HCT116 (cell line): Measurements from ENCODE around the gene CDH7. TPM values are rescaled to one million over a fixed set of nuclear protein-coding genes. Genes with fewer than 3 reads are reported as not detected.

Experiments
- ATAC-seq: fragments of 200-7000 bp; cut with Tn5 transposase; 2 replicates; pipeline ENCODE4 v1.9.1; 2020; ENCODE audit warnings: mild to moderate bottlenecking, moderate library complexity
- BruUV-seq: library from RNA; stranded (reverse); fragments of 400-500 nt; replicated peaks from 2 replicates; lab custom pipeline; 2021; lab: Mats Ljungman, UMichigan
- CTCF ChIA-PET: fragments of 300-600 bp; sonication (Branson Sonifier 250); formaldehyde crosslinking; loops from one replicate; lab custom pipeline; 2021; ENCODE audit warnings: antibody characterized with exemption; lab: Charles Lee
- POLR2A ChIA-PET: fragments of 300-600, 350-600 bp; sonication (Branson Sonifier 250); formaldehyde crosslinking; loops from one replicate; lab custom pipeline; 2021; ENCODE audit warnings: antibody characterized with exemption; lab: Charles Lee
- RAD21 ChIA-PET, 2 experiments: fragments of 300-600 bp; sonication (Branson Sonifier 250); formaldehyde crosslinking; loops; one replicate each; lab custom pipeline; 2023; ENCODE audit warnings: low total read pairs in 2 of 2; ENCODE audit not compliant: uncharacterized antibody in 2 of 2, unreplicated experiment in 2 of 2, low non-redundant PET in 1 of 2; lab: Charles Lee
- DNase-seq: peaks from one replicate; pipeline ENCODE4 v3.0.0-alpha.2; 2010; ENCODE audit warnings: low read depth, low spot score
- H2AFZ ChIP-seq: fragments of 200-600 bp; shearing (Covaris generic), sonication (generic); 2 replicates; pipeline ENCODE4 v1.6.1; 2017; ENCODE audit warnings: low read depth, mixed run types, mixed read lengths, antibody characterized with exemption, low read length; ENCODE audit not compliant: poor library complexity, severe bottlenecking
- H3K27ac ChIP-seq: 2 replicates; pipeline ENCODE4 v1.5.1; 2012; ENCODE audit warnings: low read depth, low read length
- H3K27me3 ChIP-seq: fragments of 200-600 bp; sonication (generic); 2 replicates; pipeline ENCODE4 v1.6.1; 2016; ENCODE audit warnings: mixed run types, low read length, mixed read lengths; ENCODE audit not compliant: insufficient read depth
- H3K36me3 ChIP-seq, 2 experiments: fragments of 200-500 bp in 1 of 2; fragments of 200-600 bp in 1 of 2; sonication (Bioruptor generic) in 1 of 2; sonication (generic) in 1 of 2; 2 replicates each; pipeline versions ENCODE4 v1.5.1 to v1.6.1; 2014 to 2016; ENCODE audit warnings: low read length in 2 of 2, inconsistent platforms in 1 of 2, mixed read lengths in 1 of 2, mixed run types in 1 of 2; ENCODE audit not compliant: insufficient read depth in 2 of 2, control insufficient read depth in 1 of 2
- H3K4me1 ChIP-seq, 2 experiments: fragments of 200-600 bp in 1 of 2; sonication (generic) in 1 of 2; 2 replicates each; pipeline versions ENCODE4 v1.5.1 to v1.6.1; 2012 to 2017; ENCODE audit warnings: low read length in 2 of 2, inconsistent platforms in 1 of 2, mild to moderate bottlenecking in 1 of 2, mixed read lengths in 1 of 2, mixed run types in 1 of 2, moderate library complexity in 1 of 2; ENCODE audit not compliant: insufficient read depth in 2 of 2, control insufficient read depth in 1 of 2
- H3K4me2 ChIP-seq: fragments of 200-600 bp; sonication (generic); 2 replicates; pipeline ENCODE4 v1.6.1; 2017; ENCODE audit warnings: mixed run types, low read length, mixed read lengths
- H3K4me3 ChIP-seq, 2 experiments: fragments of 200-600 bp in 1 of 2; sonication (generic) in 1 of 2; replicated peaks in 1 of 2; 2 replicates each; pipeline ENCODE4 v1.5.1; 2011 to 2016; ENCODE audit warnings: low read length in 2 of 2, control low read depth in 1 of 2, low read depth in 1 of 2, mild to moderate bottlenecking in 1 of 2, mixed read lengths in 1 of 2, mixed run types in 1 of 2
- H3K79me2 ChIP-seq: fragments of 200-600 bp; sonication (generic); 2 replicates; pipeline ENCODE4 v1.6.1; 2017; ENCODE audit warnings: mild to moderate bottlenecking, mixed run types, low read length, moderate library complexity, mixed read lengths; ENCODE audit not compliant: insufficient read depth
- H3K9ac ChIP-seq: fragments of 200-600 bp; sonication (generic); 2 replicates; pipeline ENCODE4 v1.6.1; 2016; ENCODE audit warnings: low read length, mixed read lengths
- H3K9me2 ChIP-seq: fragments of 200-600 bp; sonication (generic), shearing (Covaris generic); 2 replicates; pipeline ENCODE4 v1.6.1; 2017; ENCODE audit warnings: mixed run types, mild to moderate bottlenecking, moderate library complexity; ENCODE audit not compliant: insufficient read depth
- H3K9me3 ChIP-seq, 2 experiments: fragments of 200-500 bp in 1 of 2; fragments of 200-600 bp in 1 of 2; sonication (Bioruptor generic) in 1 of 2; sonication (generic) in 1 of 2; 2 replicates each; pipeline ENCODE4 v1.6.1; 2014 to 2017; ENCODE audit warnings: low read length in 2 of 2, mixed read lengths in 2 of 2, inconsistent platforms in 1 of 2, low read depth in 1 of 2, mild to moderate bottlenecking in 1 of 2, mixed run types in 1 of 2, moderate library complexity in 1 of 2; ENCODE audit not compliant: control insufficient read depth in 1 of 2, insufficient read depth in 1 of 2
- H4K20me1 ChIP-seq: fragments of 200-600 bp; sonication (generic), shearing (Covaris generic); 2 replicates; pipeline ENCODE4 v1.6.1; 2017; ENCODE audit warnings: mixed run types, mild to moderate bottlenecking, moderate library complexity; ENCODE audit not compliant: insufficient read depth
- CBX3 ChIP-seq: IDR thresholded peaks from 2 replicates; pipeline ENCODE4 v1.6.1; 2012; ENCODE audit warnings: low read depth
- CEBPB ChIP-seq: IDR thresholded peaks from 2 replicates; pipeline ENCODE4 v1.6.1; 2012; ENCODE audit warnings: low read depth
- EGR1 ChIP-seq: IDR thresholded peaks from 2 replicates; pipeline ENCODE4 v1.6.1; 2012; ENCODE audit warnings: low read depth
- ELF1 ChIP-seq: IDR thresholded peaks from 2 replicates; pipeline ENCODE4 v1.6.1; 2012; ENCODE audit warnings: low read depth, borderline replicate concordance
- EZH2 ChIP-seq: fragments of 200-600 bp; sonication (generic); IDR thresholded peaks from 2 replicates; pipeline ENCODE4 v1.6.1; 2017; ENCODE audit warnings: antibody characterized with exemption, mixed run types
- EZH2phosphoT487 ChIP-seq: fragments of 200-600 bp; IDR thresholded peaks from 2 replicates; pipeline ENCODE4 v1.6.1; 2018; ENCODE audit warnings: antibody characterized with exemption, borderline replicate concordance
- FOSL1 ChIP-seq: IDR thresholded peaks from 2 replicates; pipeline ENCODE4 v1.6.1; 2012; ENCODE audit warnings: low read depth
- RAD21 ChIP-seq: IDR thresholded peaks from 2 replicates; pipeline ENCODE4 v1.6.1; 2012; ENCODE audit warnings: low read depth, mild to moderate bottlenecking
- SP1 ChIP-seq: IDR thresholded peaks from 2 replicates; pipeline ENCODE4 v1.6.1; 2012; ENCODE audit warnings: low read depth
- SRF ChIP-seq: IDR thresholded peaks from 2 replicates; pipeline ENCODE4 v1.6.1; 2012; ENCODE audit warnings: low read depth
- TCF7L2 ChIP-seq: IDR thresholded peaks from 2 replicates; pipeline ENCODE4 v1.7.0; 2011; ENCODE audit warnings: borderline replicate concordance, inconsistent platforms; ENCODE audit not compliant: insufficient read depth, insufficient read length; ENCODE audit errors: extremely low read depth
- YY1 ChIP-seq: IDR thresholded peaks from 2 replicates; pipeline ENCODE4 v1.6.1; 2011; ENCODE audit warnings: low read length, low read depth, moderate library complexity, mild to moderate bottlenecking; ENCODE audit not compliant: insufficient replicate concordance; ENCODE audit errors: extremely low read depth
- intact Hi-C: fragments of 100-400 bp; cut with micrococcal nuclease; formaldehyde crosslinking; loops from 2 replicates; pipeline ENCODE4 v1.10.0; 2022
- total RNA-seq: library from RNA; stranded (reverse); gene quantifications from one replicate; pipeline ENCODE4 v1.2.1, GENCODE V29; 2021; ENCODE audit not compliant: unreplicated experiment
- TF ChIP-seq, protein P1 (sequence below), 3 experiments: fragments of 200-600 bp in 1 of 3; sonication (generic) in 1 of 3; IDR thresholded peaks in 2 of 3; conservative IDR thresholded peaks in 1 of 3; 2 replicates each; pipeline ENCODE4 v1.5.1; 2012 to 2017; ENCODE audit warnings: low read depth in 2 of 3, low read length in 2 of 3, antibody characterized with exemption in 1 of 3, borderline replicate concordance in 1 of 3, control low read depth in 1 of 3, mild to moderate bottlenecking in 1 of 3, mixed read lengths in 1 of 3, mixed run types in 1 of 3, moderate library complexity in 1 of 3; ENCODE audit not compliant: insufficient read depth in 1 of 3
- TF ChIP-seq, protein P2 (sequence below): IDR thresholded peaks from 2 replicates; pipeline ENCODE4 v1.6.1; 2012
- TF ChIP-seq, protein P3 (sequence below): IDR thresholded peaks from 2 replicates; pipeline ENCODE4 v1.6.1; 2012
- TF ChIP-seq, protein P4 (sequence below): IDR thresholded peaks from 2 replicates; pipeline ENCODE4 v1.6.1; 2011; ENCODE audit warnings: mild to moderate bottlenecking, low read length, moderate library complexity; ENCODE audit not compliant: insufficient replicate concordance; ENCODE audit errors: extremely low read depth

CDH7 gene
- total RNA-seq, 1 experiment from 2014 or later: not detected

DNA sequence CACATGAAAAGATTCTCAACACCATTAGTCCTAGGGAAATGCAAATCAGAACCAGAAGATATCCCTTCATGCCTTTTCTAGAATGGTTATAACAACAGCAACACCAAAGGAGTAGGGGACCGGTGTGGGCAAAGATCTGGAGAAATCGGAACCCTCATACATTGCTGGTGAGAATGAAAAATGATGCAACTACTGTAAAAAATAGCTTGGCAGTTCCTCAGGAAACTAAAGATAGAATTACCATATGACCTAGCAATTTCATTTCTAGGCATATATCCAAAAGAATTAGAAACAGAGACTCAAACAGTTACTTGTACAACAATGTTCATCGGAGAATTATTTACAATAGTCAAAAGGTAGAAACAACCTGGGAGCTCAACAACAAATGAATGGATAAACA is 29.2 kb upstream of the CDH7 start:
- H3K9me3 ChIP-seq: peaks cover 0 to 18% of the 10 kb centered on the region in 2 experiments; a peak in 2 of 4 replicates
- no peak for ATAC-seq
- no TSS peak for BruUV-seq
- H4K20me1 ChIP-seq: no peaks in the 10 kb centered on the region
- H3K4me1 ChIP-seq: no peaks in the 10 kb centered on the region
- DNase-seq: no peak
- no peak overlapping the region for H3K4me2 ChIP-seq
- no peak overlapping the region for H3K4me3 ChIP-seq
- RAD21 ChIA-PET: no interaction called here
- H3K36me3 ChIP-seq: no peaks in the 10 kb centered on the region
- H3K9me2 ChIP-seq: no peaks in the 10 kb centered on the region
- no peaks in the 10 kb centered on the region for H3K79me2 ChIP-seq
- no peak overlapping the region for H2AFZ ChIP-seq
- POLR2A ChIA-PET: no interaction called here
- no peaks in the 10 kb centered on the region for H3K27me3 ChIP-seq
- no peak for TF ChIP-seq EZH2phosphoT487
- no peak for TF ChIP-seq CBX3
- TF ChIP-seq, protein P1, sequence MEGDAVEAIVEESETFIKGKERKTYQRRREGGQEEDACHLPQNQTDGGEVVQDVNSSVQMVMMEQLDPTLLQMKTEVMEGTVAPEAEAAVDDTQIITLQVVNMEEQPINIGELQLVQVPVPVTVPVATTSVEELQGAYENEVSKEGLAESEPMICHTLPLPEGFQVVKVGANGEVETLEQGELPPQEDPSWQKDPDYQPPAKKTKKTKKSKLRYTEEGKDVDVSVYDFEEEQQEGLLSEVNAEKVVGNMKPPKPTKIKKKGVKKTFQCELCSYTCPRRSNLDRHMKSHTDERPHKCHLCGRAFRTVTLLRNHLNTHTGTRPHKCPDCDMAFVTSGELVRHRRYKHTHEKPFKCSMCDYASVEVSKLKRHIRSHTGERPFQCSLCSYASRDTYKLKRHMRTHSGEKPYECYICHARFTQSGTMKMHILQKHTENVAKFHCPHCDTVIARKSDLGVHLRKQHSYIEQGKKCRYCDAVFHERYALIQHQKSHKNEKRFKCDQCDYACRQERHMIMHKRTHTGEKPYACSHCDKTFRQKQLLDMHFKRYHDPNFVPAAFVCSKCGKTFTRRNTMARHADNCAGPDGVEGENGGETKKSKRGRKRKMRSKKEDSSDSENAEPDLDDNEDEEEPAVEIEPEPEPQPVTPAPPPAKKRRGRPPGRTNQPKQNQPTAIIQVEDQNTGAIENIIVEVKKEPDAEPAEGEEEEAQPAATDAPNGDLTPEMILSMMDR (IDR thresholded peaks at IDR 0.05 in 2 of 3, conservative IDR thresholded peaks at IDR 0.05 in 1 of 3; ENCODE audit: borderline replicate concordance in 1 of 3, insufficient read depth in 1 of 3, low read depth in 2 of 3, low read length in 2 of 3): no peak
- no peak for TF ChIP-seq ELF1
- TF ChIP-seq, protein P2, sequence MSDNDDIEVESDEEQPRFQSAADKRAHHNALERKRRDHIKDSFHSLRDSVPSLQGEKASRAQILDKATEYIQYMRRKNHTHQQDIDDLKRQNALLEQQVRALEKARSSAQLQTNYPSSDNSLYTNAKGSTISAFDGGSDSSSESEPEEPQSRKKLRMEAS: no peak
- TF ChIP-seq EZH2: no peak
- TF ChIP-seq, protein P3, sequence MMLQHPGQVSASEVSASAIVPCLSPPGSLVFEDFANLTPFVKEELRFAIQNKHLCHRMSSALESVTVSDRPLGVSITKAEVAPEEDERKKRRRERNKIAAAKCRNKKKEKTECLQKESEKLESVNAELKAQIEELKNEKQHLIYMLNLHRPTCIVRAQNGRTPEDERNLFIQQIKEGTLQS: no peak
- no peak for TF ChIP-seq FOSL1
- TF ChIP-seq, protein P4, sequence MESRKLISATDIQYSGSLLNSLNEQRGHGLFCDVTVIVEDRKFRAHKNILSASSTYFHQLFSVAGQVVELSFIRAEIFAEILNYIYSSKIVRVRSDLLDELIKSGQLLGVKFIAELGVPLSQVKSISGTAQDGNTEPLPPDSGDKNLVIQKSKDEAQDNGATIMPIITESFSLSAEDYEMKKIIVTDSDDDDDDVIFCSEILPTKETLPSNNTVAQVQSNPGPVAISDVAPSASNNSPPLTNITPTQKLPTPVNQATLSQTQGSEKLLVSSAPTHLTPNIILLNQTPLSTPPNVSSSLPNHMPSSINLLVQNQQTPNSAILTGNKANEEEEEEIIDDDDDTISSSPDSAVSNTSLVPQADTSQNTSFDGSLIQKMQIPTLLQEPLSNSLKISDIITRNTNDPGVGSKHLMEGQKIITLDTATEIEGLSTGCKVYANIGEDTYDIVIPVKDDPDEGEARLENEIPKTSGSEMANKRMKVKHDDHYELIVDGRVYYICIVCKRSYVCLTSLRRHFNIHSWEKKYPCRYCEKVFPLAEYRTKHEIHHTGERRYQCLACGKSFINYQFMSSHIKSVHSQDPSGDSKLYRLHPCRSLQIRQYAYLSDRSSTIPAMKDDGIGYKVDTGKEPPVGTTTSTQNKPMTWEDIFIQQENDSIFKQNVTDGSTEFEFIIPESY: no peak
- TF ChIP-seq CEBPB: no peak
- no peak for TF ChIP-seq RAD21
- no peak for TF ChIP-seq EGR1
- no peak for TF ChIP-seq SP1
- no peak for TF ChIP-seq TCF7L2
- TF ChIP-seq YY1: no peak
- TF ChIP-seq SRF: no peak
- TF ChIP-seq, all 23 proteins: peak for 0
- intact Hi-C loops: no loop called here
- CTCF ChIA-PET: no interaction called here
- H3K9ac ChIP-seq: no peak overlapping the region
- no peak overlapping the region for H3K27ac ChIP-seq
